Lower leg skin (tissue), 3 donors: ENCODE results near the gene PCDHAC1.

Source experiments
- CTCF ChIP-seq, 3 donors: fragments of 450-650 bp; IDR thresholded peaks; one replicate each; pipeline ENCODE4 v1.5.1; 2016; ENCODE audit warnings: antibody characterized with exemption in 3 of 3, mild to moderate bottlenecking in 3 of 3, moderate library complexity in 2 of 3
- POLR2A ChIP-seq, 2 donors: fragments of 450-650 bp; IDR thresholded peaks; one replicate each; pipeline ENCODE4 v1.6.1; 2016 to 2017; ENCODE audit warnings: antibody characterized with exemption in 2 of 2, mild to moderate bottlenecking in 1 of 2, moderate library complexity in 1 of 2

GRCh38 chr5:140882591-140882899, 43.6 kb upstream of the PCDHAC1 start:
- TF ChIP-seq CTCF (IDR thresholded peaks at IDR 0.05): no peak
- no peak for TF ChIP-seq POLR2A (IDR thresholded peaks at IDR 0.05)
